GM19023 (cell line): ENCODE data around the gene CAPN5.

ENCODE experiments used
- ATAC-seq: cut with Tn5 transposase; IDR thresholded peaks from one replicate; pipeline ENCODE4 v1.9.1; 2021; ENCODE audit warnings: mild to moderate bottlenecking, moderate library complexity; ENCODE audit not compliant: unreplicated experiment

The CAPN5 gene

GRCh38 chr11:77144857-77145428, 78.2 kb downstream of the CAPN5 start:
- no peak for ATAC-seq

GRCh38 chr11:77146261-77147035, 79.7 kb downstream of the CAPN5 start:
- ATAC-seq: no peak

- ATAC-seq: no peak
Observed at GRCh38 chr11:77147036-77147315, 80.2 kb downstream of the CAPN5 start.

- no peak for ATAC-seq
Observed at GRCh38 chr11:77147668-77148321, 81.0 kb downstream of the CAPN5 start.

- no peak for ATAC-seq
Observed at GRCh38 chr11:77148963-77149715, 82.4 kb downstream of the CAPN5 start.

- ATAC-seq: no peak
Observed at GRCh38 chr11:77149716-77150392, 83.1 kb downstream of the CAPN5 start.

- no peak for ATAC-seq
Observed at GRCh38 chr11:77150836-77151235, 84.1 kb downstream of the CAPN5 start.

GRCh38 chr11:77151804-77152509, 85.2 kb downstream of the CAPN5 start:
- ATAC-seq: no peak

- ATAC-seq: no peak
Observed at GRCh38 chr11:77152846-77153245, 86.1 kb downstream of the CAPN5 start.

- ATAC-seq: no peak
Observed at GRCh38 chr11:77153276-77154185, 86.8 kb downstream of the CAPN5 start.

- ATAC-seq: no peak
Observed at GRCh38 chr11:77154381-77155081, 87.8 kb downstream of the CAPN5 start.

- ATAC-seq: no peak
Observed at GRCh38 chr11:77155082-77155475, 88.3 kb downstream of the CAPN5 start.

- ATAC-seq: no peak
Observed at GRCh38 chr11:77155556-77156130, 88.9 kb downstream of the CAPN5 start.

- ATAC-seq: no peak
Observed at GRCh38 chr11:77156396-77157195, 89.8 kb downstream of the CAPN5 start.

GRCh38 chr11:77158041-77158695, 91.4 kb downstream of the CAPN5 start:
- ATAC-seq: no peak

GRCh38 chr11:77159219-77159936, 92.6 kb downstream of the CAPN5 start:
- no peak for ATAC-seq
